D721Med (cell line): ENCODE data around the gene C2CD2.

Experiments used
- DNase-seq: peaks from one replicate; pipeline ENCODE4 v3.0.0; 2011; ENCODE audit warnings: low spot score; ENCODE audit not compliant: insufficient read length
- FAIRE-seq: peaks from 2 replicates; lab custom pipeline; 2011; peaks lifted over from hg19 to GRCh38; lab: Jason Lieb, UNC
- TF ChIP-seq, protein P1 (sequence below): IDR thresholded peaks from 2 replicates; pipeline ENCODE4 v1.5.1; 2012; ENCODE audit warnings: mild to moderate bottlenecking, control low read depth; ENCODE audit not compliant: insufficient read depth; ENCODE audit errors: missing control alignments

C2CD2 gene

DNA sequence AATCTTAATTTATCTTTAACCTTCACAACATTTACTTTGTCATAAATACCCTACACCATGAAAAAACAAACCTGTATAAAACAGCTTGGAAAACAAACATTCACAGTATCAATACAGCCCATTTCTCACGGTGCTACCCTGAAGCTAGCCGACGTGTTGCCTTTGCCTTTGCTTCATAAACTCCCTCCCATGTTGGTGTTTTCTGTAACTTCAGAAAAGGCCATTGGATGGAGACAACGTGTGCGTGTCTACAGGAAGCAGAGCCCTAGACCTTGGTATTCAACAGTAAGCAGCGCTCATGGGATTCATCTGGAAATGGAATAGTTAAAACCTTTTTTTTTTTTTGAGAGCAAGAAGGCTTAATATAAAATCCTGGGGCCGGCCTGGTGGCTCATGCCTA is 67.5 kb downstream of the C2CD2 start:
- TF ChIP-seq, protein P1, sequence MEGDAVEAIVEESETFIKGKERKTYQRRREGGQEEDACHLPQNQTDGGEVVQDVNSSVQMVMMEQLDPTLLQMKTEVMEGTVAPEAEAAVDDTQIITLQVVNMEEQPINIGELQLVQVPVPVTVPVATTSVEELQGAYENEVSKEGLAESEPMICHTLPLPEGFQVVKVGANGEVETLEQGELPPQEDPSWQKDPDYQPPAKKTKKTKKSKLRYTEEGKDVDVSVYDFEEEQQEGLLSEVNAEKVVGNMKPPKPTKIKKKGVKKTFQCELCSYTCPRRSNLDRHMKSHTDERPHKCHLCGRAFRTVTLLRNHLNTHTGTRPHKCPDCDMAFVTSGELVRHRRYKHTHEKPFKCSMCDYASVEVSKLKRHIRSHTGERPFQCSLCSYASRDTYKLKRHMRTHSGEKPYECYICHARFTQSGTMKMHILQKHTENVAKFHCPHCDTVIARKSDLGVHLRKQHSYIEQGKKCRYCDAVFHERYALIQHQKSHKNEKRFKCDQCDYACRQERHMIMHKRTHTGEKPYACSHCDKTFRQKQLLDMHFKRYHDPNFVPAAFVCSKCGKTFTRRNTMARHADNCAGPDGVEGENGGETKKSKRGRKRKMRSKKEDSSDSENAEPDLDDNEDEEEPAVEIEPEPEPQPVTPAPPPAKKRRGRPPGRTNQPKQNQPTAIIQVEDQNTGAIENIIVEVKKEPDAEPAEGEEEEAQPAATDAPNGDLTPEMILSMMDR: no peak
- DNase-seq (no peak), FAIRE-seq (no peak)

DNA sequence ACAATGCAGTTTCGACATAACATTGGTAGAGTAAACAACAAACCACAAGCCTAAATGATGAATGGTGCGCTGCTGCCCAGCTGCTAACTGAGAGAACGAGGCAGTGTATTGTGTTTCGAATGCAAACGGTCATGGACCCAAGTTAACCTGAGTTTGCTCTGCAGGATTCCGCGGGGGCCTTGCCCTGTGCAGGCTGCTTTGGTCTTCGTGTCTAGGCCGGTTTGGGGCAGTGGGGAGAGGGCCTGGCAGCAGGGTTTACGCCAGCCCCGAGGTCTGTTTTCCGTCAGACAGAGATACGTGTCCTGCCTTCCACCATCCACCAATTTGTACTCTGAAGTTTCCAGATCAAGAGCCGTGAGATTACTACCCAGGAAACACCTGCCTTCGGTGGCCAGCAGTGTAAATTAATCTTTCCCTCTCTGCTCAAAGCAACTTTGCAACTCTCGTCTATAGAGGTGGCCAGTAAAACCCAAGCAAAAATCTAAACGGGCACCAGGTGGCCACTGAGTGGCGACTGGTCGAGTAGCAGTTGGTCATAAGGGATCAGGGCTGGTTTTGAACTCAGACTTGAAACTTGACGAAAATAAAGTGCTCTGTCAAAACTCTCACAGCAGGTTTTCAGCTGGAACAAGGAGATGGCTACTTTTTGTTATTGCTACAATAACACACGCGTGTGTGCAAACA is 68.3 kb downstream of the C2CD2 start:
- DNase-seq (no peak), FAIRE-seq (no peak)
- TF ChIP-seq, protein P1: no peak

DNA sequence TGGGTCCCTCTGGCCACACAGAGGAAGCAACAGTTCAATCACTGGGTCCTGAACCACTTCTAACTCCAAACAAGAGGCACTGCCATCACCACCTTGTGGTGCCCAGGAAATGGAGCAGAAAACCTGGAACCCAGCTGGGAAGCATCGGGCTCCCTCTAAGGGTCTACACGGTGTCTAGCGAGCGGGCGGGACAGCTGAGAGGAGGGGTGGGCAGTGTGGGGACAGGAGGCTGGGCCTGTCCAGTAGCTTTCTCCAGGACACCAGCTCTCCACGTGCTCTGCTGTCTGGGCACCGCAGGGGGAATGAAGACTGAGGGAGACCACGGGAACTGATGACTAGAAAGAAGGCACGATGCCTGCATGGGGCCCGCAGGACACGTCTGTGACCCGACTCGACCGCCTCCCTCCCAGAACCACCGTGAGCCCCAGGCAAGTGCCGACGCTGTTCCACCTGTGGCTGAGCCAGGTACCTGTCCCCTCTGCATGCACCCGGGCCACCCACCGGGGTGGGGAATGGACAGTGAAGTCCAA is 69.3 kb downstream of the C2CD2 start:
- DNase-seq (no peak), FAIRE-seq (no peak)
- TF ChIP-seq, protein P1: no peak

DNA sequence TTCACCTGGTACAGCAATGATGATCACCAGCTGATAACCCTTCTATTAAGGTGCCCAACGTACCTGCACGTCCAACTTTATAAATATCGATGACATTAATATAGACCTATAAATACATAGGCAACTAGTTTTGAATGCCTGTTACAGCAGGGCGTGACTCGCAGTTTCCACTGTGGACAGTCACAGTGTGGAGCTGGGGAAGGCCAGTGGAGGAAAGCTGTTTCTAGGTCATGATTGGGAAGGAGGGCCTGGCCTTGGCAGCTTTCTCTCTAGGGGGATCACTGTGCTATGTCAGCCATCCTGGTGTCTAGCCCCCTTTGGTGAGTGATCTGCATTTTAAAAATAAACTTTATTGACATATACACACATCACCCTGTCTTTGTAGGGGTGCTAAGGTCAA is 70.2 kb downstream of the C2CD2 start:
- no peak for FAIRE-seq
- TF ChIP-seq, protein P1: no peak
- DNase-seq: no peak

DNA sequence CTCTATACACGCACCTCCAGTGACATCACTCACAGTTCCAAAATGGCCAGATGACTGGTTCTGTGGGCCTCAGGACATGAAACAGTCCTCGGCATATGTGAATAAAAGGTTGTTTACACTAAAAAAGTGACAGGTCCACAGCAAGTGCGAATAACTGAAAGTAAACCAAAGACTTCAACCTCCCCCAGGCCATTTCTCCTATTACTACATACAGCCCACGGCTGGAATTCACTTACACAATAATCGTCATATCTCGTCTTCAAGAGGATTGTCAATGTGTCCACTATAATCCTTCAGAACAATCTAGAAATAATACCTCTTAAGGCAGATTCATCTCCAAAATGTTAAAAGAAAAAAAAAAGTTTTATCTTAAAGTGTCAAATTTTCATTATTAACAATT is 72.8 kb downstream of the C2CD2 start:
- DNase-seq (no peak), FAIRE-seq (no peak)
- TF ChIP-seq, protein P1: no peak

DNA sequence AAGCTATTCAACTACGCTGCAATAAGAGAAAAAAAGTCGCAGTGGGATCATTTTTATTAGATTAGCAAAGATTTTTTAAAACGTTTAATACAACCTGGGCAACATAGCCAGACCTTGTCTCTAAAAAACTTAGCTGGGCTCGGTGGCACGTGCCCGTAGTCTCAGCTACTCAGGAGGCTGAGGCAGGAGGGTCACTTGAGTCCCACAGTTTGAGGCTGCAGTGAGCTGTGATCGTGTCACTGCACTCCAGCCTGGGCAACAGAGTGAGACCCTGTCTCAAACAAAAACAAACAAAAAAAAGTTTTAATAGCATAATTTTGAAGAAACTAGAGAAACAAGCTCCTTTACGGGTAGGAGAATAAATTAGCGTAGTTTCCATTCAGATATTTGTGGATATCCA is 73.7 kb downstream of the C2CD2 start:
- TF ChIP-seq, protein P1: no peak
- DNase-seq (no peak), FAIRE-seq (no peak)
